ENCODE results near the gene ASPSCR1. TPM values are rescaled to one million over a fixed set of nuclear protein-coding genes. Genes with fewer than 3 reads are reported as not detected.

The ASPSCR1 gene
- total RNA-seq, 1 experiment from 2014 or later, result 51.0 TPM

DNA sequence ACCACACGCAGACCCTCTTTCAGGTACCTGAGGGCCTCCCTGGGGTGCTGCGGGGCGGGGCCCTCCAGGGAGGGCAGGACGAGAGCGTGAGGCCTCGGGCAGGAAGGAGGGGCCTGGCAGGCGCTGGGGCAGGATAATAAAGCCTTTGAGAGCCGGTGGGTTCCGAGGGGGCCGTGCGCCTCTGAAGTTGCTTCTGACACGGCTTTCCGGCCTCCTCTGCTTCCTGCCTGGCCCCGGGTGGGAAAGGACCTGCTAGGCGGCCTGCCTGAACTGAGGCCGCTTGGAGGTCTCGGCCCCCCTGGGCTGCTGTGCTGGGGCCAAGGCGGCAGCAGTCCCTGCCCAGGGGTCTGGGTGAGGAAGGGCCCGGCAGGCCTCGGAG is 34.8 kb downstream of the ASPSCR1 start:
- intact Hi-C loops (cut with micrococcal nuclease), result no loop called here
- Histone ChIP-seq H3K27me3 (ENCODE audit: insufficient read depth, low read length) (no peaks in the 10 kb centered on the region), H3K4me1 (ENCODE audit: control insufficient read depth in 1 of 2, insufficient read depth in 2 of 2, low read length in 2 of 2) (no peaks in the 10 kb centered on the region), H3K9me2 (ENCODE audit: insufficient read depth) (no peaks in the 10 kb centered on the region), H3K36me3 (ENCODE audit: control insufficient read depth in 1 of 2, insufficient read depth in 2 of 2, low read length in 2 of 2) (no peaks in the 10 kb centered on the region), H4K20me1 (ENCODE audit: insufficient read depth) (no peaks in the 10 kb centered on the region), H3K79me2 (ENCODE audit: insufficient read depth, low read length) (no peaks in the 10 kb centered on the region), H3K4me3 (replicated peaks in 1 of 2; ENCODE audit: low read depth in 1 of 2, low read length in 2 of 2) (no peak overlapping the region), H3K9me3 (ENCODE audit: control insufficient read depth in 1 of 2, insufficient read depth in 1 of 2, low read depth in 1 of 2, low read length in 2 of 2) (no peaks in the 10 kb centered on the region), H3K9ac (ENCODE audit: low read length) (no peak overlapping the region), H3K27ac (ENCODE audit: low read depth, low read length) (no peak overlapping the region; the same call in 1 of the 2 replicates), H2AFZ (ENCODE audit: low read depth, low read length, poor library complexity, severe bottlenecking) (no peak overlapping the region), H3K4me2 (ENCODE audit: low read length) (no peak overlapping the region)
- ATAC-seq (no peak), DNase-seq (ENCODE audit: low read depth, low spot score) (no peak)
- RAD21 ChIA-PET (ENCODE audit: low non-redundant PET in 1 of 2, low total read pairs in 2 of 2, uncharacterized antibody in 2 of 2, unreplicated experiment in 2 of 2), result no interaction called here
- no TSS peak for BruUV-seq (replicated peaks)
- POLR2A ChIA-PET, result no interaction called here
- CTCF ChIA-PET, result no interaction called here
- TF ChIP-seq ZNF274 (IDR thresholded peaks at IDR 0.05; ENCODE audit: low read depth, low read length) (no peak), RAD21 (IDR thresholded peaks at IDR 0.05; ENCODE audit: low read depth) (no peak)
- TF ChIP-seq, protein P1, sequence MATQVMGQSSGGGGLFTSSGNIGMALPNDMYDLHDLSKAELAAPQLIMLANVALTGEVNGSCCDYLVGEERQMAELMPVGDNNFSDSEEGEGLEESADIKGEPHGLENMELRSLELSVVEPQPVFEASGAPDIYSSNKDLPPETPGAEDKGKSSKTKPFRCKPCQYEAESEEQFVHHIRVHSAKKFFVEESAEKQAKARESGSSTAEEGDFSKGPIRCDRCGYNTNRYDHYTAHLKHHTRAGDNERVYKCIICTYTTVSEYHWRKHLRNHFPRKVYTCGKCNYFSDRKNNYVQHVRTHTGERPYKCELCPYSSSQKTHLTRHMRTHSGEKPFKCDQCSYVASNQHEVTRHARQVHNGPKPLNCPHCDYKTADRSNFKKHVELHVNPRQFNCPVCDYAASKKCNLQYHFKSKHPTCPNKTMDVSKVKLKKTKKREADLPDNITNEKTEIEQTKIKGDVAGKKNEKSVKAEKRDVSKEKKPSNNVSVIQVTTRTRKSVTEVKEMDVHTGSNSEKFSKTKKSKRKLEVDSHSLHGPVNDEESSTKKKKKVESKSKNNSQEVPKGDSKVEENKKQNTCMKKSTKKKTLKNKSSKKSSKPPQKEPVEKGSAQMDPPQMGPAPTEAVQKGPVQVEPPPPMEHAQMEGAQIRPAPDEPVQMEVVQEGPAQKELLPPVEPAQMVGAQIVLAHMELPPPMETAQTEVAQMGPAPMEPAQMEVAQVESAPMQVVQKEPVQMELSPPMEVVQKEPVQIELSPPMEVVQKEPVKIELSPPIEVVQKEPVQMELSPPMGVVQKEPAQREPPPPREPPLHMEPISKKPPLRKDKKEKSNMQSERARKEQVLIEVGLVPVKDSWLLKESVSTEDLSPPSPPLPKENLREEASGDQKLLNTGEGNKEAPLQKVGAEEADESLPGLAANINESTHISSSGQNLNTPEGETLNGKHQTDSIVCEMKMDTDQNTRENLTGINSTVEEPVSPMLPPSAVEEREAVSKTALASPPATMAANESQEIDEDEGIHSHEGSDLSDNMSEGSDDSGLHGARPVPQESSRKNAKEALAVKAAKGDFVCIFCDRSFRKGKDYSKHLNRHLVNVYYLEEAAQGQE (IDR thresholded peaks at IDR 0.05; ENCODE audit: low read depth), result no peak

DNA sequence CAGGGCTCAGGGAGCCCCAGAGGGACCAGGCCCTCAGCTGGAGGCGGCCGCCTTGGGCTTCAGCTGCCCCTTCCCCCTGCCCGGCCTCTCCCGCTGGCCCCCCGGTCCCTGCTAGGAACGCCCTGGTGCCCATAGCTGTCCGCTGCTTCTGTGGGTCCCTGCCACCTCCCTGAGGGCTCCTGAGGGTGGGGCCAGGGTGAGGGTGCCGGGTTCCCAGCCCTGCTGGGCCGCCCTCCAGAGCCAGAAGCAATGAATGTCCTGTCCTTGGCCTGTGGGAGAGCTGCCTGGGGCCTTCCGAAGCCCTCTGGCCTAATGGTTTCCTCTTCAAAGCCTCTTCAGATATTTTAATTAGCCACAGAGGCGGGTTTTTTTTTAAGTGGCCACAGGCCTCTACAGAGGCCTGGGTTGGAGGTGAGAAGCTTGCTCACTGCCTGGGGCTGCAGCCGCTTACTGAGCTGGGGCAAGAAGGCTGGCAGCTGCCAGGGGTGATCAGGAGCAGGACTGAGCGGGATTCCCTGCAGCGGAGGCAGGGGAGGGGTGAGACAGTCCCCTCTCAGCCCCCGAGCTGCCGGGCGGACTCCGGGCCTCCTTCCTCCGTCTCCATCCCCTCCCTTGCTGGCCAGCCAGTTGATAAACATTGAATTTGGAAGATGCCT is 35.3 kb downstream of the ASPSCR1 start:
- H3K27me3 ChIP-seq (ENCODE audit: insufficient read depth, low read length), result no peaks in the 10 kb centered on the region
- H4K20me1 ChIP-seq (ENCODE audit: insufficient read depth), result no peaks in the 10 kb centered on the region
- H3K9me3 ChIP-seq (ENCODE audit: control insufficient read depth in 1 of 2, insufficient read depth in 1 of 2, low read depth in 1 of 2, low read length in 2 of 2), result no peaks in the 10 kb centered on the region
- ChIA-PET CTCF (interaction anchor here (1.1 to 1.4 kb wide), 2 partner anchors 10 to 53 kb away, joined by 3 read pairs; partner anchors contain the start of genes CENPX and LRRC45), RAD21 (ENCODE audit: low non-redundant PET in 1 of 2, low total read pairs in 2 of 2, uncharacterized antibody in 2 of 2, unreplicated experiment in 2 of 2) (no interaction called here), POLR2A (no interaction called here)
- H3K9ac ChIP-seq (ENCODE audit: low read length), result no peak overlapping the region
- H3K4me3 ChIP-seq (replicated peaks in 1 of 2; ENCODE audit: low read depth in 1 of 2, low read length in 2 of 2), result no peak overlapping the region
- no peak overlapping the region for H2AFZ ChIP-seq (ENCODE audit: low read depth, low read length, poor library complexity, severe bottlenecking)
- H3K4me2 ChIP-seq (ENCODE audit: low read length), result no peak overlapping the region
- ATAC-seq, result no peak
- no peak overlapping the region; the same call in 1 of the 2 replicates for H3K27ac ChIP-seq (ENCODE audit: low read depth, low read length)
- BruUV-seq (replicated peaks), result no TSS peak
- no peaks in the 10 kb centered on the region for H3K36me3 ChIP-seq (ENCODE audit: control insufficient read depth in 1 of 2, insufficient read depth in 2 of 2, low read length in 2 of 2)
- no peak for TF ChIP-seq JUND (IDR thresholded peaks at IDR 0.05)
- TF ChIP-seq SRF (IDR thresholded peaks at IDR 0.05; ENCODE audit: low read depth), result no peak
- TF ChIP-seq ZFX (IDR thresholded peaks at IDR 0.05), result peak; percentile 10; the same call in 1 of the 2 replicates
- intact Hi-C loops (cut with micrococcal nuclease), result no loop called here
- no peak for DNase-seq (ENCODE audit: low read depth, low spot score)
- no peaks in the 10 kb centered on the region for H3K4me1 ChIP-seq (ENCODE audit: control insufficient read depth in 1 of 2, insufficient read depth in 2 of 2, low read length in 2 of 2)
- H3K9me2 ChIP-seq (ENCODE audit: insufficient read depth), result no peaks in the 10 kb centered on the region
- no peaks in the 10 kb centered on the region for H3K79me2 ChIP-seq (ENCODE audit: insufficient read depth, low read length)

All from HCT116 (cell line).